DMS114 treated with DMSO at 0.1 percent for 48 hours (cell line): ENCODE data around the gene STAP2.

Experiments used
- DNase-seq: peaks from one replicate; lab custom pipeline; 2025; ENCODE audit not compliant: unreplicated experiment; lab: John Stamatoyannopoulos, UW

Gene STAP2

GRCh38 chr19:4338441-4339355, at the start of gene STAP2:
Gene STAP2 (minus strand): TSS chr19:4338827. CDS start chr19:4338753, 74 bp downstream.
- no peak for DNase-seq

- DNase-seq: no peak
Measured at GRCh38 chr19:4386041-4386782, 47.6 kb upstream of the STAP2 start.

GRCh38 chr19:4385291-4386040, 46.8 kb upstream of the STAP2 start:
- DNase-seq: no peak

- DNase-seq: no peak
Measured at GRCh38 chr19:4380254-4380727, 41.7 kb upstream of the STAP2 start.

GRCh38 chr19:4379383-4380253, 41.0 kb upstream of the STAP2 start:
- DNase-seq: no peak

- no peak for DNase-seq
Measured at GRCh38 chr19:4378886-4379285, 40.3 kb upstream of the STAP2 start.

- no peak for DNase-seq
Measured at GRCh38 chr19:4376991-4377781, 38.6 kb upstream of the STAP2 start.

- DNase-seq: no peak
Measured at GRCh38 chr19:4376671-4376990, 38.0 kb upstream of the STAP2 start.

- no peak for DNase-seq
Measured at GRCh38 chr19:4376028-4376670, 37.5 kb upstream of the STAP2 start.

- DNase-seq: no peak
Measured at GRCh38 chr19:4375164-4376027, 36.8 kb upstream of the STAP2 start.

GRCh38 chr19:4374498-4375163, 36.0 kb upstream of the STAP2 start:
- no peak for DNase-seq

- no peak for DNase-seq
Measured at GRCh38 chr19:4373601-4374497, 35.2 kb upstream of the STAP2 start.

- no peak for DNase-seq
Measured at GRCh38 chr19:4373013-4373367, 34.4 kb upstream of the STAP2 start.

- no peak for DNase-seq
Measured at GRCh38 chr19:4372165-4373012, 33.8 kb upstream of the STAP2 start.

GRCh38 chr19:4371247-4372164, 32.9 kb upstream of the STAP2 start:
- no peak for DNase-seq
